Inflammatory macrophage (primary cell): ENCODE data around the gene ARHGAP20.

Experiments used
- DNase-seq, 2 donors: peaks; one replicate each; pipeline ENCODE4 v3.0.0-alpha.2; 2020 to 2022

Gene ARHGAP20

GRCh38 chr11:110614031-110614430, 98.2 kb downstream of the ARHGAP20 start:
- no peak for DNase-seq

GRCh38 chr11:110613197-110613918, 98.9 kb downstream of the ARHGAP20 start:
- DNase-seq = no peak

DNA sequence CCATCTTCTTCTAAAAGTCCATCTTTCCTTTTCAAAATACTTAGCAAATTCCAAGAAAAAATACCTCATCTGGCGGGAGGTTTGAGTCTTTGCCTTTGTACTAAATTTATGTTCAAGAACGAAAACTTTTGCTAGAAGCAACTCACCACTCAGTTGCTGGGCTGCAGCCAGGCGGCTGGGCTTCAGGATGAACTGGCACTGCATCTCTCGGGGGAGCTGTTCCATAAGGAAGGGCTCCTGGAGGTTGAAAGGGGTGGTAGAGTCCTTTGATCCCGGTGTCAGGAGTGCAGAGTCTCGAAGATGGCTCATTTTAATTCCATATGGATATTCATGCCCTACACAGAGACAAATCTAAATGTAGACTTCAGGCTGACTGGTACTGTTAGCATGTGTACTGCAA, 105.8 kb downstream of the ARHGAP20 start:
- DNase-seq = no peak

GRCh38 chr11:110601936-110602335, 110.3 kb downstream of the ARHGAP20 start:
- DNase-seq = no peak

- no peak for DNase-seq
Measured at GRCh38 chr11:110600322-110600721, 111.9 kb downstream of the ARHGAP20 start.

GRCh38 chr11:110599207-110599606, 113.0 kb downstream of the ARHGAP20 start:
- DNase-seq = no peak

DNA sequence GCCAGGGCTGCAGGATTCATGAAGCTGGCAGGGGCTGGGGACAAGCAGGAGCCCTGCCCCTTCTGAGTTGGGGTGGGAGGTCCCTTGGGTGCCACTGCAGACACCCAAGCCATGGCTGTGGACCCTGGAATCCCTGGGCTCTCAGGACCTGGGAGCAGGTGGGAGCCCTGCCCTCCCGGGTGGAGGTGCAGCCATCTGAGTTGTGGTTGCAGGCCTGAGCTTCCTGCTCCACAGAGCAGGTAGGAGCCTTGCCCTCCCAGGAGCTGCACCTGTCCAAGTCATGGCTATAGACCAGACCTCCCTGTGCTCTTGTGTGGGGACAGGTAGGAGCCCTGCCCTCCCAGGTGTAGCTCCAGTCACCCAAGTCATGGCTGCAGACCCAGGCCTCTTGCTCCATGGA, 113.5 kb downstream of the ARHGAP20 start:
- no peak for DNase-seq

GRCh38 chr11:110587972-110588371, 124.3 kb downstream of the ARHGAP20 start:
- DNase-seq = no peak

- DNase-seq = no peak
Measured at GRCh38 chr11:110587129-110587528, 125.1 kb downstream of the ARHGAP20 start.

GRCh38 chr11:110584150-110584549, 128.1 kb downstream of the ARHGAP20 start:
- DNase-seq = no peak

DNA sequence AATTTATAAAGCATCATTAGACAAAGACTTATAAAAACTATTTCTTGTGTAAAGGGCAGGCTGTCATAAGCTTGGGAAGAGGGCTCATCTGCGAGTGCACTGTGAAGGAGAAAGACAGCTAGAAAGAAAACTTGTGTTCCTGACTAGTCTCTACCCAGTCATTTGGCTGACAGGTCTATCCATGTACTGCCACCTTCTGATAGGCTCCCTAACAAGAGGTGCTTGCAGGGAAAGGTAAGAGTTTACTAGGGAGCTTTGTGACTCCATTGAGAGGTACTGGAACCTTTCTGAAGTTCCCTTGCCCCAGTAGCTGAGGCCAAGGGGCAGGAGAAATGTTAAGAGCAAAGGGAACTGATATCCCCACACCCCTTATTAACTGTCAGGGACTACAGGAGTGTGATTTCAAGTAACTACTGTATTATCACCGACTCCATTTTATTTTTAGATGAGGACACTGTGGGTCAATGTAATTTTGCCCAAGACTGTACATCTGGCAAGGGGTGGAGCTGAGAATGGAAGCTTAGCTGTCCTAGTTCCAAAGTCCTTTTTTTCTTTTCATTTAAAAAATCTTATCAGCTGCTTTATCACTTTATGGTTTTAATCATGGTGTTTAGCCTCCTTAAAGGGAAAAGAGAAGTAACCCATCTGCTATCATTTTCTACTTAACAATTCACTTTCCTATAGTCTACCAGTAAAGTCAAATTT, 129.4 kb downstream of the ARHGAP20 start:
- DNase-seq = no peak

DNA sequence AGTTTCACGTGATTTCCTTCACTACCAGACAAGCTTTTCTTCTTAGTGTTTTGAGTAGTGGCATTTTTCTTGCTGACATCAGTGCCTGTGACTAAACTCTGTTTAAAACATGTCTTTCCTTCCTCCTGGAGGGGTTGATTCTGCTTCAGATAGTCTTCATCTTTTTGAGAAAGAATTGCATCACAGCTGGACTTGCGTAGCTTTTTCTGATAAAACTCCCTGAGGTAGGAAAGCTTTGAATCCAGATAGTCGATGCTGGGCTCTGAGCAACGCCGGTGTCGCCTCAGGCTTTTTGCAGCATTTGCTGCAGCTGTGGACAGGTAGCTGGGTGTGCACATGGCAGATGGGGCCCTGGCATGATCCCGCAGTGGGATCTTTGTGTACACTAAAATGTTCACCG, 131.7 kb downstream of the ARHGAP20 start:
- DNase-seq = no peak

DNA sequence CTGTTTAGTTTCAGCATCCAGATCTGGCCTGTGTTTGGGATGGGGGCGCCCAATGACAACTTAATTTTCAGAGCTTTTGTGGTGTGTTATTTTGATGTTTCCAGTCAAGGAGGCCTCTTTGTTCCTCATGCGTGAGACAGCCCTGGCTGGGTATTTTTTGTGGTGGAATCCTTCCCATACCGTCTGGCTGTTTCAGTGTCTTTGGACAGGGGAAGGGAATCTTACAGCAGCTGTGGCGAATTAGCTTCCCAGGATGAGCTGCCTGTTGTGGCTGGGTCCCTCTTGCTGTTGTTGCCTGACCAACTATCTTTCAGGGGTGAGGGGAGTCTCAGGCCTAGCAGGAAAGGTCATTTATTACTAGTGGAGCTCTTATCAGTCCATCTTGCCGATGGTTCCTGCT, 138.8 kb downstream of the ARHGAP20 start:
- DNase-seq = no peak

DNA sequence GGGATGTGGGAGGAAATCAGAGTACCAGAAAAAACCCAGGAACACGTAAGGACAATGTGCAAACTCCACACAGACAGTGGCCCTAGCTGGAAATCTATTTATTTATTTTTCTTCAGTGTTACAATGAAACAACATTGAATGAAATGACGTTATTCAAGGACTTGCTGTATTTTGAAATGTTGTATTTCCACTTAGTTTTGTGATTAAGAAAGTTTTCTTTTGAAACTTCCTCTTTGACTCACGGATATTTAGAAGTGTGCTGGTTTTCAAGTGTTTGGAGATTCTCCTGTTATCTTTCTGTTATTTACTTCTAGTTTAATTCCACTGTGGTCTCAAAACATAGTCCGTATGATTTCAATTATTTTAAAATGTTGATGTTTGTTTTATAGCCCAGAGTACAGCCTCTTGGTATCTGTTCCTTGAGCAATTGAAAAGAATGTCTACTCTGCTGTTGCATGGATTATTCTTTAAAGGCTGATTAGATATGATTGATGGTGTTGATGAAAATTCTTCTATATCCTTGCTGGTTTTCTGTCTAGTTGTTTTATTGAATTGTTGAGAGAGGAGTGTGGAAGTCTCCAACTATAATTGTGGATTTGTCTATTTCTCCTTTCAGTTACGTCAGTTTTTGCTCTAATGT, 141.0 kb downstream of the ARHGAP20 start:
- peak; percentile 13 to 72 for DNase-seq

DNA sequence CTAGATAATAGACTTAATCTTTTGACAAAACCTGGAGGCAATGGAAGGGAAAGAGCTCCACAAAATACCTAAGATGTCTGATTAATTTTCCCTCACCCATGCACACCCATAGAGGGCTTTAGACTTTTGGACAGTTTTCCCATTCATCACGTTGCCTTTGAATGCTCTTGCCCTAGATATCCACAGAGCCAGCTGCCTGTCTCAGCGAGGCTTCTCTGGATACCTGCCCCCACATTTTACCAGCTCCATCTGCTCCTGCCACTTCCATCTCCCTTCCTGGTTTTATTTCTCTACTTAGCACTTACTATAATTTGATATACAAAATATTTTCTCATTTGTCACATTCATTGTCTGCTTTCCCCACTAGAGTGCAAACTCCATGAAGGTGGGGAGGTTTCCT, 145.7 kb downstream of the ARHGAP20 start:
- DNase-seq = no peak

DNA sequence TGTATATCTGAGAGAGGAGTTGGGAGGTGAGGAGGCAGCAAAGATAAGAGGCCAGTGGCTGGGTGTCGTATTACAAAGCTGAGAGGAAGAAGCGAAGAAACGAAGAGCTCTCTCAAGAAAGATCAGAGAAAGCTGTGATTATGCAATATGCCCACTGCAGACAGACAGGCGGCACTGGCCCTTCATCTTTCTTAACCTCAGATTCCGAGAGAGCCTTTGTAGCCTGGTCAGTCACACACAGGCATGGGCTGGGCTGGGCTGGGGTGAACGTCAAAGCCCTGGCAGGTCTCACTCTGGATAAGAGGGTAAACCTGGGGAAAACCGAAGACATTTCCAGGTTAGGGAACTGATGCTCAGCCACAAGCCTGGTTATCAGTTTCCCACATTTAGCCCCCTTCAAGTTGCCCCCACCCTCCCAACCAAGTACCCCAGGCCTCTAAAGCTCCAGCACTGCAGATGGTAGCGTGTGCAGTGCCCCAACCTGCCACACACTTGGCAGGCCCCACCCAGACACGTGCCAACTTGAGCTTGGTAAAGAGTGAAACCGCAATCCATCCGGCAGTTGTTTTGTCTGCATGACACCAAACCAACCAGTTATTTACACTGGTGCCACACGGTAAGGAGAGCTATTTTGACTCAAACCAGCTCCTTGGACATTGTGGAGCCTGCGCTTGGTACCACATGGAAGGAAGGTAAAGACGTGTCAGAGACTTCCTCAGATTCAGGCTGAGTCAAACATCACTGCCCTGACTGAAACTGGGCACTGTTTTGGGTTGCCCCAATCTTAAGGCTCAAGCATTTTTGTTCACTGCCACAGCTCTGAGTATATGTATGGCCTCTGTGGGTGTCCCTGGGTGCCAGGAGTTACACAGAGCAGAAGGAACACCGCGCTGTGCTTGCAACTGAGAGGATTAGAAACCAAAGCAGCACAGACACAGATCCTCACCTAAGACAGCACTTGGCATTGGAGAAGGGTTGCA, 146.6 kb downstream of the ARHGAP20 start:
- DNase-seq = no peak

DNA sequence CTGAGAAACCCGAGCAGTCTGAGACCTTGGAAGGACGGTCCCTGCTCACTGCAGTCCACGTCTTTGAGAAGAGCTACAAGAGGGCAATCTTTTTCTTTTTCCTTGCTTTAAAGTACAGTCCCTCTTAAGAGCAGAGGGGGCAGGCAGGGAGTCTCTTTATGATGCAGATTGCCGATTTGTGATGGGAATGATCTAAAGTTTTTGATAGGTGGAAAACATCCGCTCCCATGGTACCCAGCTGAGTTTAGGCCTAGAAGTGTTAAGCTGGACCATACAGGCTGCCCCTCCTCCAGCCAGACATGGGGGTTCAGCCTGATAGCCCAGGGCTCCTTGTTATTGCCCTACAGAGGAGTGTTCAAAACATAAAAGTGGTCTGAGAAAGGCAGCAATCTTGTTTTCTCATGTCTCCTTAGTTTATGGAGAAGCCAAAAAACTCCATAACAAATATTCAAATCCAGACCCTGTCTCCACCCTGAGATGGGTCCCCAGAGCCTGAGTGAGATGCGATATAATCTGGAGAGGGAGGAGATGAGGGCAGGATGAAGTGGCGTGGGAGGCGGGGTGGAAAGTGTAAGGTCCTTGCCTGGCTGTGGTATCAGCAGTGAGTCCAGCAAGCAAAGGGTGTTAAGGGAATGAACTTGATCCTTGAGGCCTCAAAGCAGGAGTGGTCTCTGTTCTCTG, 147.4 kb downstream of the ARHGAP20 start:
- DNase-seq = no peak

DNA sequence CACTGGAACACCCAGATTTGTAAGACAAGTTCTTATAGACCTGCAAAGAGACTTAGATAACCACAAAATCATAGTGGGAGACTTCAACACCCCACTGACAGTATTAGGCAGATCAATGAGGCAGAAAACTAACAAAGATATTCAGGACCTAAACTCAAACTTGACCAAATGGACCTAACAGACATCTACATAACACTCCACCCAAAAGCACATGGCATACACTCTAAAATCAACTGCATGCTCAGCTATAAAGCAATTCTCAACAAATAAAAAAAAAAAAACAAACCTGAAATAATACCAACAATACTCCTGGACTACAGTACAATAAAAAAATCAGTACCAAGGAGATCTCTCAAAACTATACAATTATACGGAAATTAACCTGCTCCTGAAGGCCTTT, 167.5 kb downstream of the ARHGAP20 start:
- DNase-seq = no peak

DNA sequence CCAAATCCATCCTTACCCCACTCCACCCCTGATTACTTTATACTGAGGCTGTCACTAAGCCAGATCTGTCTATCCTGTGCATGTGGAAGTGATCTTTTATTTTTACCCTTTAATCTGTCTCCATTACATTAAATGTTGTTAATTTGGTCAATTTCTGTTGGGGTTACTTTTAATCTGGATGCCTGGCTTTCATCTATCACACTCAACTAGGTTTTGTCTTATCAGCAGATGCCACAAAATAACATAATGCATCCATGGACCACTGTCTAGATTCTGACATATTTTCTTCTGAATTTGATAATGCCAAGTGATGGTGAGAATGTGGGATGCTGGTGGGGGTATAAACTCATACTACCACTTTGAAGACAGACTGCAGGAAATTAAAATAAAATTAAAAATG, 174.1 kb downstream of the ARHGAP20 start:
- DNase-seq = no peak

DNA sequence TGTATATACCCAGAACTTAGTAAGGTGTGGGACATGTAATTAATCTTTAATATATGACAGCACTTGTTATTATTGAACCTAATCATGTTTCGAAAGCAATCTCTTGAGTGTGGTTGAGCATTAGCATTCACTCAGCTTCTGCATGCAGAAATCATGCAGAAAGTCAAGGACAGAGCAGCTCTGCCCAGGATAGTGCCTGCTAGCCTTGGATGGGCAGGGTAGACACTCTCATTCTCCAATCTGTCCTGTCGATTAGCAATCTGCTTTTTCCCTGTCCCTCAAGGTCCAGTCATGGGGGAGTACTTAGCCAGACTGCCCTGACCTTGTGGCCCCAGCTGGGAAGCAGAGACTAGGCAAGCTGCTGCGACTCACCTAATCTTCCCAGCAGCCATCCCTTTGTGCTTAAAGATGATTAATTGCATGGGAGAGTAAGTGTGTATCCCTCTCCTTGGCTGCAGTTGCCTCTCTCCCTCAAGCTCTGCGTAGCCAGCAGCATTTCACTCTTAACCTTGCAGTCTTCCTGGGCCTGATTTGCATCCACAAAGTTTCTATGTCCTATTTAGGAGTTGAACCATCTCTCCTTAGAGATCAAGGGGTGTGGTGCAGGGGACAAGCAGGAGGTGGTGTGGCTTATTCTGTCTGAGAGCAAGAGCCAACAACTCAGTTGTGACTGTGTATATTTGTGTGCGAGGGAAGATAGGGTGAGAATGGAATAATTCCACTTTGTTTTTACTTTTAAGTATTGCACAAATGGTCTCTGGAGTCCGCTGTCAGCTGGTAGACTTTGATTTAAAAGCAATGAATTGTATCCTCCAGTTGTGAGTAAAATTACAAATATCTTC, 181.1 kb downstream of the ARHGAP20 start:
- no peak for DNase-seq

DNA sequence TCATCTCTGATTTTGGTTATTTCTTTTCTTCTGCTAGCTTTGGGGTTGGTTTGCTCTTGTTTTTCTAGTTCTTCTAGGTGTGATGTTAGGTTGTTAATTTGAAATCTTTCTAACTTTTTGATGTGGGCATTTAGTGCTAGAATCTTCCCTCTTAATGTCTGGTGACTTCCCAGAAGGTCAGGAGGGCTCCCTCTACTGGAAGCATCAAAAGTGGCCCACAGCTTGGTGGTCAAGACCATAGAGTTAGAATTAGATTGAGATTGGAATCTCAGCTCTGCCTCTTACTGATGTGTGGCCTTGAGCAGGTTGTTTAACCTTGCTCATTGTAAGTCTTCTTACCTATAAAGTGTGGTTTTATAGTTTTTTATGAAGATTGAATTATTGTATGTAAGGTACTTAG, 183.2 kb downstream of the ARHGAP20 start:
- peak; percentile 54 to 61 for DNase-seq
